Osteoblast (primary cell): ENCODE data around the gene DLG5. TPM values are rescaled to one million over a fixed set of nuclear protein-coding genes. Genes with fewer than 3 reads are reported as not detected.

Experiments
- DNase-seq: peaks from one replicate; pipeline ENCODE4 v3.0.0; 2011; ENCODE audit warnings: low spot score, mixed read lengths; ENCODE audit not compliant: insufficient read length; ENCODE audit errors: missing footprints
- H2AFZ ChIP-seq: 2 replicates; pipeline ENCODE4 v1.6.0; 2011; ENCODE audit warnings: mild to moderate bottlenecking, low read length
- H3K27ac ChIP-seq: 2 replicates; pipeline ENCODE4 v1.5.1; 2011; ENCODE audit warnings: mild to moderate bottlenecking, low read depth, low read length, moderate library complexity
- H3K27me3 ChIP-seq: 2 replicates; pipeline ENCODE4 v1.6.0; 2012; ENCODE audit warnings: mild to moderate bottlenecking, control low read depth, inconsistent platforms, low read length, moderate library complexity; ENCODE audit not compliant: insufficient read depth
- H3K36me3 ChIP-seq: 2 replicates; pipeline ENCODE4 v1.5.1; 2011; ENCODE audit warnings: mild to moderate bottlenecking, low read length, control low read depth, moderate library complexity; ENCODE audit not compliant: insufficient read depth
- H3K4me1 ChIP-seq: 2 replicates; pipeline ENCODE4 v1.5.1; 2011; ENCODE audit warnings: mild to moderate bottlenecking, low read length, control low read depth, moderate library complexity; ENCODE audit not compliant: insufficient read depth
- H3K4me2 ChIP-seq: 2 replicates; pipeline ENCODE4 v1.6.0; 2011; ENCODE audit warnings: mild to moderate bottlenecking, low read length; ENCODE audit not compliant: insufficient read depth
- H3K4me3 ChIP-seq: fragments of 200-600 bp; sonication (generic); 3 replicates; pipeline ENCODE4 v1.5.1; 2012; ENCODE audit warnings: mild to moderate bottlenecking, low read length, inconsistent platforms; ENCODE audit not compliant: insufficient read depth
- H3K79me2 ChIP-seq: 2 replicates; pipeline ENCODE4 v1.6.0; 2012; ENCODE audit warnings: mild to moderate bottlenecking, low read length, control low read depth, inconsistent platforms; ENCODE audit not compliant: insufficient read depth
- H3K9me3 ChIP-seq: 2 replicates; pipeline ENCODE4 v1.5.1; 2011; ENCODE audit warnings: low read depth, low read length, control low read depth
- H4K20me1 ChIP-seq: 2 replicates; pipeline ENCODE4 v1.6.0; 2012; ENCODE audit warnings: mild to moderate bottlenecking, low read length, control low read depth; ENCODE audit not compliant: insufficient read depth
- total RNA-seq: library from RNA; depleted of rRNA; stranded (reverse); fragments of >200 nt; gene quantifications from 2 replicates; pipeline ENCODE4 v1.2.3, GENCODE V29; 2012
- TF ChIP-seq, protein P1 (sequence below): IDR thresholded peaks from 2 replicates; pipeline ENCODE4 v1.5.1; 2011; ENCODE audit warnings: mild to moderate bottlenecking, low read depth, low read length, moderate library complexity; ENCODE audit errors: extremely low read depth

DLG5 gene
- total RNA-seq, 1 donor, result 51.4 TPM

DNA sequence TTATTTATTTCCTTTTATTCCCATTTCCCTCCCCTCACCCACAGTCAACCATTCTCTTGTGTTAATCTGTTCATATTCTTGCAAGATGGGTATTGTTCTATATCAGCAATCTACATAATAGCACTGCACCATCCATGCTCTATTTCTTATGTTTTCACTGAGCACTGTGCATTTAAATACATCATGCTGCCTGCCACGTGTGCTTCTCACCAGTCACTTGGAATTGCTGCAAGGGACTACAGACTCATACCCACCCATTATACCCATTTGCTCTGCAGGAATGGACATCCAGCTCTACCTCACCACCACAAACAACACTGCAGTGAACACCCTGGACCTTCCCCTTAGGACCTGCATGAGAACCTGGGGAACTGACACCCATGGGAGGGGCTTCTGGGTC, 20.8 kb downstream of the DLG5 start:
- no peak overlapping the region for H3K4me2 ChIP-seq
- peaks cover 22% of the 10 kb centered on the region for H3K4me1 ChIP-seq
- no peak for DNase-seq
- H2AFZ ChIP-seq, result no peak overlapping the region
- peaks cover 49% of the 10 kb centered on the region for H4K20me1 ChIP-seq
- H3K36me3 ChIP-seq, result no peaks in the 10 kb centered on the region
- no peak overlapping the region for H3K4me3 ChIP-seq
- H3K79me2 ChIP-seq, result peaks cover 79% of the 10 kb centered on the region
- no peak overlapping the region for H3K27ac ChIP-seq
- H3K27me3 ChIP-seq, result no peaks in the 10 kb centered on the region
- H3K9me3 ChIP-seq, result no peaks in the 10 kb centered on the region
- TF ChIP-seq, protein P1, sequence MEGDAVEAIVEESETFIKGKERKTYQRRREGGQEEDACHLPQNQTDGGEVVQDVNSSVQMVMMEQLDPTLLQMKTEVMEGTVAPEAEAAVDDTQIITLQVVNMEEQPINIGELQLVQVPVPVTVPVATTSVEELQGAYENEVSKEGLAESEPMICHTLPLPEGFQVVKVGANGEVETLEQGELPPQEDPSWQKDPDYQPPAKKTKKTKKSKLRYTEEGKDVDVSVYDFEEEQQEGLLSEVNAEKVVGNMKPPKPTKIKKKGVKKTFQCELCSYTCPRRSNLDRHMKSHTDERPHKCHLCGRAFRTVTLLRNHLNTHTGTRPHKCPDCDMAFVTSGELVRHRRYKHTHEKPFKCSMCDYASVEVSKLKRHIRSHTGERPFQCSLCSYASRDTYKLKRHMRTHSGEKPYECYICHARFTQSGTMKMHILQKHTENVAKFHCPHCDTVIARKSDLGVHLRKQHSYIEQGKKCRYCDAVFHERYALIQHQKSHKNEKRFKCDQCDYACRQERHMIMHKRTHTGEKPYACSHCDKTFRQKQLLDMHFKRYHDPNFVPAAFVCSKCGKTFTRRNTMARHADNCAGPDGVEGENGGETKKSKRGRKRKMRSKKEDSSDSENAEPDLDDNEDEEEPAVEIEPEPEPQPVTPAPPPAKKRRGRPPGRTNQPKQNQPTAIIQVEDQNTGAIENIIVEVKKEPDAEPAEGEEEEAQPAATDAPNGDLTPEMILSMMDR, result no peak

DNA sequence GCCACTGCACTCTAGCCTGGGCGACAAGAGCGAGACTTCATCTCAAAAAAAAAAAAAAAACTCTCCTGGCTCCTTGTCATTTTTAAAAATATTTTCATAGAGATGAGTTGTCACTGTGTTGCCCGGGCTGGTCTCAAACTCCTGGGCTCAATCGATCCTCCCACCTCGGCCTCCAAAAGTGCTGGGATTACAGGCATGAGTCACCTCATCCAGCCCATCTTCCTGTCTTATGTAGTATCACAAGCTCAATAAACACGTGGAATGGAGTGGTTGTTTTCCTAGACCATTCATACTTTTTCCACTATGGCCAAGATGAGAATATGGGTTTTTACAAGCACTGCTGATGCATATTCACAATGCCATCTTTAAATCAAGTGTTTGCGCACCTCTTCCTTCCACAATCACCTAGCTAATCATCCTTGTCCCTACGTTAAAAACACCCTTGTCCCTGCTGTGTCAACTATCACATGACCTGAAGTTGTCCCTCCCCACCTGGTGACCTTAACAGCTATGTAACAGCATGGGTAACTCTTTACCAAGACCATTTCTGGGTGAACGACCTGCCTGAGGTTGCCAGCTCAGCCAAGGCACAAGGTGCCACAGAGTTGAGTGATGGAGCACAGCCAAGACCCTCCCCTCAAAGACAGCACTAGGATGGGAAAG, 21.3 kb downstream of the DLG5 start:
- no peaks in the 10 kb centered on the region for H3K36me3 ChIP-seq
- TF ChIP-seq, protein P1, result no peak
- H3K4me1 ChIP-seq, result peaks cover 21% of the 10 kb centered on the region
- no peaks in the 10 kb centered on the region for H3K27me3 ChIP-seq
- no peak overlapping the region for H3K4me2 ChIP-seq
- no peaks in the 10 kb centered on the region for H3K9me3 ChIP-seq
- H4K20me1 ChIP-seq, result peaks cover 49% of the 10 kb centered on the region
- no peak overlapping the region for H3K4me3 ChIP-seq
- DNase-seq, result no peak
- no peak overlapping the region for H3K27ac ChIP-seq
- peaks cover 77% of the 10 kb centered on the region for H3K79me2 ChIP-seq
- no peak overlapping the region for H2AFZ ChIP-seq

DNA sequence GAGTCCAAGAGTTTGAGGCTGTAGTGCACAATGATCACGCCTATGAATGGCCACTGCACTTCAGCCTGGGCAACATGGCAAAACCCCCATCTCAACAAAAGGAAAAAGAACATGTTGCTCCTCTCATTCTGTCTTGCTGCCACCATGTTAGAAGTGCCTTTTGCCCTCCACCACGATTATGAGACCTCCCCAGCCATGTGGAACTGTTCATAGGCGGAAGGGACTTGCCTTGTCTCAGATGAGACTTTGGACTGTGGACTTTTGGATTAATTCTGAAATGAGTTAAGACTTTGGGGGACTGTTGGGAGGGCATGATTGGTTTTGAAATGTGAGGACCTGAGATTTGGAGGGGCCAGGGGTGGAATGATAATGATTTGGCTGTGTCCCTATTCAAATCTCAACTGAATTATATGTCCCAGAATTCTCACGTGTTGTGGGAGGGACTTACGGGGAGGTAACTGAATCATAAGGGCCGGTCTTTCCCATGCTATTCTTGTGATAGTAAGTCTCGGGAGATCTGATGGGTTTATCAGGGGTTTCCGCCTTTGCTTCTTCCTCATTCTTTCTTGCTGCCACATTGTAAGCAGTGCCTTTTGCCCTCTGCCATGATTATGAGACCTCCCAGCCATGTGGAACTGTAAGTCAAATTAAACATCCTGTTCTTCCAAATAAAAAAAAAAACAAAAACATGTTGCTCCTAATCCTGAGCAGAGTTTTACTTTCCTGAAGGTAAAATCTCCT, 22.3 kb downstream of the DLG5 start:
- Histone ChIP-seq H3K4me3 (no peak overlapping the region), H3K36me3 (no peaks in the 10 kb centered on the region), H3K9me3 (no peaks in the 10 kb centered on the region), H2AFZ (no peak overlapping the region), H3K79me2 (peaks cover 79% of the 10 kb centered on the region), H3K27ac (no peak overlapping the region), H3K4me2 (no peak overlapping the region), H4K20me1 (peaks cover 58% of the 10 kb centered on the region), H3K4me1 (peaks cover 19% of the 10 kb centered on the region), H3K27me3 (no peaks in the 10 kb centered on the region)
- TF ChIP-seq, protein P1, result no peak
- no peak for DNase-seq

DNA sequence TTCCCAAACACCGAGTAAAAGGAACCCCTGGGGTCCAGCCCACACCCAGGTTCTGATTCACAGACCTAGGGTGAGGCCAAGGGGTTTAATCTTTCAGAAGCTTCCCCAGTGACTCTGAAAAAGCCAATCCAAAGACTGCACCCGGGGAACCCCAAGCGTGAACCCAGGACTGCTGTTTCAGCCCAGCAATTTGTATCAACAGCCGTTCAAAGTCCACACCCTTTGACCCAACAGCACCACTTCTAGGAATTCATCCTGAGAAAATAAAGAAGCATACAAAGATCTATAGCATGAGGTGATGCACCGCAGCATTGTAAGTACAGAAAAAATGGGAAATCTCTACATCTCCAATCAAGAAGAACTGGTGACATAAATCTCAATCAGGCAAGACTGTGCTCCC, 24.4 kb downstream of the DLG5 start:
- H3K4me2 ChIP-seq, result no peak overlapping the region
- H3K9me3 ChIP-seq, result no peaks in the 10 kb centered on the region
- H2AFZ ChIP-seq, result no peak overlapping the region
- H3K4me1 ChIP-seq, result peaks cover 17% of the 10 kb centered on the region
- H3K27me3 ChIP-seq, result no peaks in the 10 kb centered on the region
- no peaks in the 10 kb centered on the region for H3K36me3 ChIP-seq
- no peak overlapping the region for H3K4me3 ChIP-seq
- peaks cover 77% of the 10 kb centered on the region for H3K79me2 ChIP-seq
- no peak for DNase-seq
- TF ChIP-seq, protein P1, result no peak
- peaks cover 61% of the 10 kb centered on the region for H4K20me1 ChIP-seq
- no peak overlapping the region for H3K27ac ChIP-seq
